ENCODE measurements around the gene HIP1.

The HIP1 gene

GRCh38 chr7:75669579-75669978 lies 69.2 kb downstream of the HIP1 start:
- FAIRE-seq = no peak

- no peak for FAIRE-seq
Observed at GRCh38 chr7:75667938-75668337, 70.8 kb downstream of the HIP1 start.

GRCh38 chr7:75663302-75663907 lies 75.3 kb downstream of the HIP1 start:
- no peak for FAIRE-seq

- no peak for FAIRE-seq
Observed at GRCh38 chr7:75662579-75663301, 76.0 kb downstream of the HIP1 start.

GRCh38 chr7:75660566-75661215 lies 78.0 kb downstream of the HIP1 start:
- no peak for FAIRE-seq

GRCh38 chr7:75658802-75659201 lies 79.9 kb downstream of the HIP1 start:
- no peak for FAIRE-seq

- no peak for FAIRE-seq
Observed at GRCh38 chr7:75658369-75658768, 80.4 kb downstream of the HIP1 start.

GRCh38 chr7:75657866-75658265 lies 80.9 kb downstream of the HIP1 start:
- FAIRE-seq = no peak

- no peak for FAIRE-seq
Observed at GRCh38 chr7:75656740-75657139, 82.0 kb downstream of the HIP1 start.

GRCh38 chr7:75655536-75655935 lies 83.2 kb downstream of the HIP1 start:
- no peak for FAIRE-seq

GRCh38 chr7:75654855-75655254 lies 83.9 kb downstream of the HIP1 start:
- FAIRE-seq = no peak

GRCh38 chr7:75653651-75654050 lies 85.1 kb downstream of the HIP1 start:
- FAIRE-seq = no peak

- no peak for FAIRE-seq
Observed at GRCh38 chr7:75652788-75653187, 86.0 kb downstream of the HIP1 start.

- FAIRE-seq = no peak
Observed at GRCh38 chr7:75650681-75651080, 88.1 kb downstream of the HIP1 start.

- FAIRE-seq = no peak
Observed at GRCh38 chr7:75650062-75650461, 88.7 kb downstream of the HIP1 start.

- FAIRE-seq = no peak
Observed at GRCh38 chr7:75649462-75649861, 89.3 kb downstream of the HIP1 start.

GRCh38 chr7:75647709-75648438 lies 90.9 kb downstream of the HIP1 start:
- no peak for FAIRE-seq

- FAIRE-seq = no peak
Observed at GRCh38 chr7:75646571-75647102, 92.1 kb downstream of the HIP1 start.

GRCh38 chr7:75645570-75645969 lies 93.2 kb downstream of the HIP1 start:
- no peak for FAIRE-seq

- no peak for FAIRE-seq
Observed at GRCh38 chr7:75644589-75644988, 94.2 kb downstream of the HIP1 start.

- no peak for FAIRE-seq
Observed at GRCh38 chr7:75642810-75643486, 95.8 kb downstream of the HIP1 start.

GRCh38 chr7:75640201-75640600 lies 98.5 kb downstream of the HIP1 start:
- FAIRE-seq = no peak

GRCh38 chr7:75639886-75640190 lies 98.9 kb downstream of the HIP1 start:
- FAIRE-seq = no peak
